ENCODE data around the gene SMIM17. TPM values are rescaled to one million over a fixed set of nuclear protein-coding genes. Genes with fewer than 3 reads are reported as not detected.

The SMIM17 gene
- total RNA-seq, 4 donors from 2014 or later = not detected

DNA sequence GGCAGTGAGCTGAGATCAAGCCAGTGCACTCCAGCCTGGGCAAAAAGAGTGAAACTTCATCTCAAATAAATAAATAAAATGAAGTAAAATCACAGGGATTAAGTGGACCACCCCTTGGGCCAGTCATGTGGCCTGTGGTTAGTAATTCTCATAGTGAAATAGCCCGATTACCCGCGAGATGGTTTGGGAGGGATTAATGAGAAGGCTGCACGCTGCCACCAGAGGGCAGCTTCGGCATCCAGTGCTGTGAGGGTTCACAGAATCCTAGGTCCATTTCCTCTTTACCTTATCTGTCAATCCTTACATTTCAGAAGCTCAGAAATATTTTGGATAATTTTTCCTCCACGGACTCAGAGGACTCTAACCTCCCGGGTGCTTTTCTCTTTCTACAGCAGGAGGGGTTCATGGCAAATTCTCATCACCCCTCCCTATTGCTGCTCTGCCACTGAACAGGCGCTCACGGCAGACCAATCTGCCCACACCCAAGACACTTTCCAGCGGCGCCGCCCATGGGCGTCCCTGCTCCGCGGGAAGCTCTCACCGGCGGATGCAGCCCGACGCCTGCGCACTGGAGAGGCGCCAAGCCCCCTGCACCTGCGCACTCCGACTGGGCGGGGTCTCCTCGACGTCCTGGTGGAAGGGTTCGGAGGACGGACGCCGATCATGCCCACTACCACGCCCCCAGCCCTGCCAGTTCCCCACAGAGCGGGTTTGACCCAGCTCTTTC is 17.6 kb downstream of the SMIM17 start:
- H3K4me3 ChIP-seq (ENCODE audit: low read depth, poor library complexity, severe bottlenecking) = no peak overlapping the region
- intact Hi-C loops (cut with DNase I; ENCODE audit: low total_unique reads) = no loop called here
- 19 to 20% methylated on average over 22 to 29 of the region's 32 CpGs for WGBS, 2 donors
- DNase-seq (ENCODE audit: low spot score in 2 of 2) = peak in 1 of 2 donors; percentile 72
- TF ChIP-seq CTCF (IDR thresholded peaks at IDR 0.05) (no peak), POLR2A (IDR thresholded peaks at IDR 0.05) (no peak)

DNA sequence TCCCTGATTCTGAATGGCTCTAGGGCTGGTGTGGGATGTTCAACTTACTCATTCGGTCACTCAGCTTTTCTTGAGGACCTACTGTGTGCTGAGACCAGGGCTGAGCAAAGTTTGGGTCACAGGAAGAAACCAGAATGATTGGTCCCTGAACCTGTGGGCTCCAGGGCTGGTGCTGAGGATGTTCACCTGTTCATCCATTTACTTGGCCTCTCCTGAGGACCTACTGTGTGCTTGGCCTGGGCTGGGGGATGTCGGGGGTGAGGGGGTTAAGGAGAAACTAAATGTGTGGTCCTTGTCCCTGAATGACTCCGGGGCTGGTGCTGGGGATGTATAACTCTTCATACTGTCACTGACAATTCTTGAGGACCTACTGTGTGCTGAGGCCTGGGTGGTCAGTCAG is 18.3 kb downstream of the SMIM17 start:
- H3K4me3 ChIP-seq (ENCODE audit: low read depth, poor library complexity, severe bottlenecking) = no peak overlapping the region
- intact Hi-C loops (cut with DNase I; ENCODE audit: low total_unique reads) = no loop called here
- 83 to 96% methylated on average over 3 of the region's 3 CpGs for WGBS, 2 donors
- TF ChIP-seq CTCF (IDR thresholded peaks at IDR 0.05) = no peak
- no peak for TF ChIP-seq POLR2A (IDR thresholded peaks at IDR 0.05)
- peak in 1 of 2 donors; percentile 32 for DNase-seq (ENCODE audit: low spot score in 2 of 2)

DNA sequence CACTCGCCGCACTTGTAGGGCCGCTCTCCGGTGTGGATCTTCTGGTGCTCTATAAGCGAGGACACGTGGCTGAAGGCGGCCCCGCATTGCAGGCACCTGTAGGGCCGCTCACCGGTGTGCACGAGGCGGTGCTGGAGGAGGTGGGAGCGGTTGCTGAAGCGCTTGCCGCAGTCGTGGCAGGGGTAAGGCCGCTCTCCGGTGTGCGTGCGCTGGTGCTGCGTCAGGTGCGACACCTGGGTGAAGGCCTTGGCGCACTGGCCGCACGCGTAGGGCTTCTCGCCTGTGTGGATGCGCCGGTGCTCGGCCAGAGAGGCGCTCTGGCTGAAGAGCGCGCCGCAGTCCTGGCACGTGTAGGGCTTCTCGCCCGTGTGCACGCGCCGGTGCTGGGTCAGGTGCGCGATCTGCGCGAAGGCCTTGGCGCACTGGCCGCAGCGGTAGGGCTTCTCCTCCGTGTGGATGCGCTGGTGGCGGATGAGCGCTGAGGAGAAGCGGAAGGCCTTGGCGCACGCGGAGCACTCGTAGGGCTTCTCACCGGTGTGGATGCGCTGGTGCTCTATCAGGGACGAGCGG is 21.1 kb downstream of the SMIM17 start:
- WGBS, 2 donors = 89 to 90% methylated on average over 55 to 60 of the region's 60 CpGs
- TF ChIP-seq POLR2A (IDR thresholded peaks at IDR 0.05) = no peak

GRCh38 chr19:56664511-56664910 is 21.6 kb downstream of the SMIM17 start:
- intact Hi-C loops (cut with DNase I; ENCODE audit: low total_unique reads) = no loop called here
- WGBS, 2 donors = 84 to 91% methylated on average over 38 to 42 of the region's 43 CpGs
- TF ChIP-seq POLR2A (IDR thresholded peaks at IDR 0.05) = no peak
- no peak for TF ChIP-seq CTCF (IDR thresholded peaks at IDR 0.05)
- H3K4me3 ChIP-seq (ENCODE audit: low read depth, poor library complexity, severe bottlenecking) = no peak overlapping the region
- peak in 1 of 2 donors; percentile 56 for DNase-seq (ENCODE audit: low spot score in 2 of 2)

More for the DNA sequence above, 21.1 kb downstream of the SMIM17 start:
- peak in 1 of 2 donors; percentile 46 for DNase-seq (ENCODE audit: low spot score in 2 of 2)
- intact Hi-C loops (cut with DNase I; ENCODE audit: low total_unique reads) = no loop called here
- no peak overlapping the region for H3K4me3 ChIP-seq (ENCODE audit: low read depth, poor library complexity, severe bottlenecking)

- no peak for TF ChIP-seq CTCF (IDR thresholded peaks at IDR 0.05)
- 75 to 85% methylated on average over 6 of the region's 6 CpGs for WGBS, 2 donors
- no peak overlapping the region for H3K4me3 ChIP-seq (ENCODE audit: low read depth, poor library complexity, severe bottlenecking)
- intact Hi-C loops (cut with DNase I; ENCODE audit: low total_unique reads) = no loop called here
- DNase-seq (ENCODE audit: low spot score in 2 of 2) = peak in 1 of 2 donors; percentile 66
These were observed 24.4 kb downstream of the SMIM17 start for GRCh38 chr19:56667311-56667870.

DNA sequence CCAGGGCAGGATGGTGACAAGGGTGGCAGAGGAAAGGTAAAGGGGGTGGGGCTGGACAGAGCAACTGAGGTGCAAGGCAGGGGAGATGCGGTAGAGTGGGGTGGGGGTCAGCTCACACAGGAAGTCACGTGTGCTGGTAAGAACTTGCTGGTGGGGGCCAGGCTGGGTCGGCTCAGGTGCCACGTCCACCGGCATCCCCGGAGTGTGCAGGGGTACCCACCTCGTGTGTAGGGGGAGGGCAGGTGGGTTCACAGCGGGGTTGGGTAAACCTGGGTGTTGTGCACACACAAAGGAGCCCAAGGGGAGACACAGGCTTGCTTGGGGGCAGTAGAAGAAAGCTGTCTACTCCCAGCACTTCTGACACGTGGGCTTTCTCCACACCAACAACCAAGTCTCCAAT is 25.7 kb downstream of the SMIM17 start:
- intact Hi-C loops (cut with DNase I; ENCODE audit: low total_unique reads) = no loop called here
- no peak for TF ChIP-seq CTCF (IDR thresholded peaks at IDR 0.05)
- TF ChIP-seq POLR2A (IDR thresholded peaks at IDR 0.05) = no peak
- WGBS, 2 donors = 83 to 89% methylated on average over 9 of the region's 9 CpGs
- H3K4me3 ChIP-seq (ENCODE audit: low read depth, poor library complexity, severe bottlenecking) = no peak overlapping the region
- peak in 1 of 2 donors; percentile 67 for DNase-seq (ENCODE audit: low spot score in 2 of 2)
